Mesothelial cell of epicardium (in vitro differentiated cells): Measurements from ENCODE around the gene GPC6. TPM values are rescaled to one million over a fixed set of nuclear protein-coding genes. Genes with fewer than 3 reads are reported as not detected.

Experiments
- DNase-seq, 2 experiments: peaks; one replicate each; pipeline ENCODE4 v3.0.0; 2021; ENCODE audit warnings: low spot score in 2 of 2; ENCODE audit not compliant: unreplicated experiment in 2 of 2
- H3K27ac Mint-ChIP-seq: 2 replicates; pipeline ENCODE4 v1.8.0; 2021; ENCODE audit warnings: mixed read lengths
- H3K27me3 Mint-ChIP-seq: 2 replicates; pipeline ENCODE4 v1.8.0; 2021; ENCODE audit warnings: low read depth, mixed read lengths
- H3K36me3 Mint-ChIP-seq: 2 replicates; pipeline ENCODE4 v1.8.0; 2021; ENCODE audit warnings: mixed read lengths
- H3K4me1 Mint-ChIP-seq: 2 replicates; pipeline ENCODE4 v1.8.0; 2021; ENCODE audit warnings: mixed read lengths
- H3K4me3 Mint-ChIP-seq: 2 replicates; pipeline ENCODE4 v1.8.0; 2021; ENCODE audit warnings: mild to moderate bottlenecking, moderate library complexity, mixed read lengths
- H3K9me3 Mint-ChIP-seq: 2 replicates; pipeline ENCODE4 v1.8.0; 2021; ENCODE audit warnings: mixed read lengths
- total RNA-seq: library from RNA; stranded (reverse); gene quantifications from 3 replicates; pipeline ENCODE4 v1.2.1, GENCODE V29; 2021
- TF ChIP-seq, protein P1 (sequence below): fragments of 200-600 bp; sonication (generic); IDR thresholded peaks from one replicate; pipeline ENCODE4 v1.5.0; 2021; ENCODE audit warnings: antibody characterized with exemption; ENCODE audit not compliant: unreplicated experiment

Gene GPC6
- total RNA-seq, 1 donor from 2014 or later = 112 TPM

DNA sequence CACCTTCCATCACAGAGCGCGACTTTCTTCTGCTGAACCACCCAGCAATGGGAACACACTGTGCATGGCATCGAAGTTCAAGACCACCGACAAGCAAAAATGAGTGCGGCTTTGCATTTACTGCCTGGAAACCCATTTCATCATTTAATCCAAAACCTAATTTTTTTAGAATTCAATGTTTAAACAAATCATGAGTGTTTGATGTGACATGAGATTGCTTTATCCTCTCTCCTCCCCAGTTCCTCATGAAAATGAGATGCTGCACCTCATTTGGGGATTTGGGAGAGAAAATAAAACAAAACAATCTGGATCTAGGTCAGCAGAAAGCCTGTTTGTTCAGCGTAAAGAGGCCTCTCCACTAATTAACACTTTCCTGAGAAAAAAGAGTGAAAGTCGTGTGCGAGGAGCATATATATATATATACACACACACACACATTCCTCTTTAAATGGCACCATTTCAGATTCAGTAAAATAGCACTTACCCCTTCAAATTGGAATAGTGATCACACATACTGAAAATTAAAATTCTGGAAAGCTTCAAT lies 1126.6 kb downstream of the GPC6 start:
- Mint-ChIP-seq H3K27me3 (no peaks in the 10 kb centered on the region), H3K4me1 (peaks cover 3% of the 10 kb centered on the region), H3K36me3 (peaks cover 38% of the 10 kb centered on the region), H3K9me3 (peaks cover 13% of the 10 kb centered on the region), H3K4me3 (no peak overlapping the region), H3K27ac (no peak overlapping the region)
- DNase-seq = no peak
- TF ChIP-seq, protein P1, sequence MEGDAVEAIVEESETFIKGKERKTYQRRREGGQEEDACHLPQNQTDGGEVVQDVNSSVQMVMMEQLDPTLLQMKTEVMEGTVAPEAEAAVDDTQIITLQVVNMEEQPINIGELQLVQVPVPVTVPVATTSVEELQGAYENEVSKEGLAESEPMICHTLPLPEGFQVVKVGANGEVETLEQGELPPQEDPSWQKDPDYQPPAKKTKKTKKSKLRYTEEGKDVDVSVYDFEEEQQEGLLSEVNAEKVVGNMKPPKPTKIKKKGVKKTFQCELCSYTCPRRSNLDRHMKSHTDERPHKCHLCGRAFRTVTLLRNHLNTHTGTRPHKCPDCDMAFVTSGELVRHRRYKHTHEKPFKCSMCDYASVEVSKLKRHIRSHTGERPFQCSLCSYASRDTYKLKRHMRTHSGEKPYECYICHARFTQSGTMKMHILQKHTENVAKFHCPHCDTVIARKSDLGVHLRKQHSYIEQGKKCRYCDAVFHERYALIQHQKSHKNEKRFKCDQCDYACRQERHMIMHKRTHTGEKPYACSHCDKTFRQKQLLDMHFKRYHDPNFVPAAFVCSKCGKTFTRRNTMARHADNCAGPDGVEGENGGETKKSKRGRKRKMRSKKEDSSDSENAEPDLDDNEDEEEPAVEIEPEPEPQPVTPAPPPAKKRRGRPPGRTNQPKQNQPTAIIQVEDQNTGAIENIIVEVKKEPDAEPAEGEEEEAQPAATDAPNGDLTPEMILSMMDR = no peak

DNA sequence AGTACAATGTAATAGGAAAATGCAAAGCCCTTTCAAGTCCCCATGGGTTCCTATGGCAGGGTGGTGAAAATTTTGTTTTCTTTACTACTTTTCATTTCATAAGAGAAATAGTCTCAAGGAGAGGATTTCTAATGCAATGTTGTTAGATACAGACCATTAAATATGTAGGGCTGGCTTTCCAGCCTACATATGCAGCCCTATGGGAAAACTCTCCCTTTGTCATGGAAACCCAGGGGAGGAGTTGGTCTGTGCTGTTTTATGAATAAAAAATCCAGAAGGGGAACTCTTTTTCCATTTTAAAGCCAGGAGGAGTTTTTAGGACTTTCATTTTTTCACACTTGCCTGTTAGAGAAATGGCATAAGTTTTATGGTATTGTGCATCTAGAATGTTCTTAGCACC lies 1133.3 kb downstream of the GPC6 start:
- Mint-ChIP-seq H3K9me3 (peaks cover 13% of the 10 kb centered on the region), H3K27me3 (no peaks in the 10 kb centered on the region)
- TF ChIP-seq, protein P1 = no peak

DNA sequence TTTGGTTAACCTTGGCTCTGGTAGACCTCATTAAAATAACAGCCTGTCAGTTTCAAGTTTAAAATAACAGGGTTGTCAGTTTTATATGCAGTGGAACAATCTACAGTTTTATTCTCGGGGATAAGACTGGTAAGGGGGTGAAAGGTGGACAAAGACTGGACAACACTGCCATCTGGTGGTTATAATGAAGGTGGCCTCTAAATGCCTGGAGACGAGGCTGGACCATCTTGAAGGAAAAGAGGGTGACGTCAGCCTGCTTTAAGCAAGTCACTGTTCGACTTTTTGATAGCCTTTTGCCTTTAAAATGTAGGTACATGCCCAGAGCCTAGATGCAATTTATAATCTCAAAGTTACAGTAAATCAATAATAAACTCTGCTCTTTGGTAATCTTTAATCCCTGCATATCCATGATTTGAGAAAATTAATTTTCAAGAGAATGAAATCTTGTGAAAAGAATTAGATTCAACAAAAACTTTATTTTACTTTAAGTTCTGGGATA lies 1135.9 kb downstream of the GPC6 start:
- Mint-ChIP-seq H3K27ac (no peak overlapping the region), H3K4me1 (peaks cover 12% of the 10 kb centered on the region), H3K36me3 (peaks cover 6% of the 10 kb centered on the region), H3K9me3 (peaks cover 3% of the 10 kb centered on the region), H3K27me3 (no peaks in the 10 kb centered on the region), H3K4me3 (no peak overlapping the region)
- DNase-seq = peak in 1 of 2 experiments; percentile 68
- TF ChIP-seq, protein P1 = peak; percentile 90

More for the DNA sequence above, 1133.3 kb downstream of the GPC6 start:
- no peak for DNase-seq
- Mint-ChIP-seq H3K27ac (no peak overlapping the region), H3K36me3 (peaks cover 25% of the 10 kb centered on the region), H3K4me3 (no peak overlapping the region), H3K4me1 (peaks cover 10% of the 10 kb centered on the region)

DNA sequence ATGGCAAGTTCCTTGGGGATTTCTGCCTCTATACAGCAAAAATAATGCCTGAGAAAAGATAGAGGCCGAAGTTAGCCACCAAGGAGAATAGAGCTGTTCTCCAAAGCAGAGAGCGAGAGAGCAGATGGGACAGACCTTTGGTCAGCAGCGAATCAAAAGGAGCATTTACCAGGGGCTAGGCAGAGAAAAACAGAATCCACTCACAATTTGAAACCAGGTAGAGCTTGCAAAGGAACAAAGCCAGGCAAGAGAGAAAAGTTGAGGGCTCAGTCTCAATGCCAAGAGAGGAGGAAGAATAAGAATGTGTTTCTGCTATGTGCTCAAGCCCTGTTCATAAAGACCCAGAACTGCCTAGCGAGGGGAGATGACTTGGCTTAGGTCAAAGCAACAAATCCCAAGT lies 1140.1 kb downstream of the GPC6 start:
- no peak for DNase-seq
- no peaks in the 10 kb centered on the region for H3K27me3 Mint-ChIP-seq
- TF ChIP-seq, protein P1 = no peak

DNA sequence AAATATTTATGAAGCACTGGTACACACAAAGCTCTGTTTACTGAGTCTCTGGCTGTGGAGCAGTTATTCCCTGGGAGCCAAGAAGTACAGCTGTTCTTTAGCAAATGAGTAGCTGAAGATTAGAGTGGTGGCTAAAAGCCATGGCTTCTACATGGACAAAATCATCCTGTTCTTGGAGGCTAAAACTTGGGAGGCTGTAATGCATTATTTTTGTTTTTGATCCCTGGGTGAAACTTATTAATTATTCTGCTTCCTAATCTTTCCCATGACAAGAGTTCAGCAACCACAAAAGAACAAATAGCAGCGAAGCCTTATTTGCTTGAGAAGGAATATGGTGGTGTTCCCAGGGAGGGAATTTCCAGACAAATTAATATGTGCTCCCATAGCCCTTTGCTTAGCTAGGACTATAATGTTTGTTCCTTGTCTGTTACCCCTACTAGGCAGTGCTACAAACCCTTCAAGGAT lies 1143.4 kb downstream of the GPC6 start:
- Mint-ChIP-seq H3K27ac (peak overlapping the region; percentile 9), H3K27me3 (no peaks in the 10 kb centered on the region), H3K36me3 (peaks cover 11% of the 10 kb centered on the region), H3K9me3 (peaks cover 9% of the 10 kb centered on the region), H3K4me3 (no peak overlapping the region), H3K4me1 (peaks cover 5% of the 10 kb centered on the region)
- TF ChIP-seq, protein P1 = no peak
- no peak for DNase-seq

More for the DNA sequence above, 1140.1 kb downstream of the GPC6 start:
- Mint-ChIP-seq H3K36me3 (peaks cover 6% of the 10 kb centered on the region), H3K4me1 (peaks cover 12% of the 10 kb centered on the region), H3K27ac (no peak overlapping the region), H3K9me3 (peaks cover 5% of the 10 kb centered on the region), H3K4me3 (no peak overlapping the region)

DNA sequence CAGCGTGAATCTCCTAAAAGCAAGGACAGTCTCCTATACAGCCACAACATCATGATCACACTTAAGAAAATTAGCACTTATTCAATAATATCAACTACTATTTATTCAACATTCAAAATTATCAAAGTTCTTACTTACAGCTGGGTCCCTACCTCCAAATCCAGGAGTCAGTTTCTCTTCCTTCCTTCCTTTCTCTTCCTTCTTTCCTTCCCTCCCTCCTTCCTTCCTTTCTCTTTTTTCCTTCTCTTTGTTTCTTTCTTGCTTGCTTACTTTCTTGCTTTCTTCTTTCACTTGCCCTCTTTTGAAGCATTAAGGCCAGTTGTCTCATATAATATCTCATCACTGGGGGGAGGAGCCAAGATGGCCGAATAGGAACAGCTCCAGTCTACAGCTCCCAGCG lies 1145.2 kb downstream of the GPC6 start:
- Mint-ChIP-seq H3K27ac (no peak overlapping the region), H3K4me3 (no peak overlapping the region), H3K27me3 (no peaks in the 10 kb centered on the region), H3K4me1 (peaks cover 2% of the 10 kb centered on the region), H3K36me3 (peaks cover 11% of the 10 kb centered on the region), H3K9me3 (peaks cover 9% of the 10 kb centered on the region)
- TF ChIP-seq, protein P1 = no peak
- DNase-seq = no peak
